ENCODE data around the gene DDX52.

The DDX52 gene

GRCh38 chr17:37574427-37574826 lies 68.8 kb downstream of the DDX52 start:
- DNase-seq: no peak

DNA sequence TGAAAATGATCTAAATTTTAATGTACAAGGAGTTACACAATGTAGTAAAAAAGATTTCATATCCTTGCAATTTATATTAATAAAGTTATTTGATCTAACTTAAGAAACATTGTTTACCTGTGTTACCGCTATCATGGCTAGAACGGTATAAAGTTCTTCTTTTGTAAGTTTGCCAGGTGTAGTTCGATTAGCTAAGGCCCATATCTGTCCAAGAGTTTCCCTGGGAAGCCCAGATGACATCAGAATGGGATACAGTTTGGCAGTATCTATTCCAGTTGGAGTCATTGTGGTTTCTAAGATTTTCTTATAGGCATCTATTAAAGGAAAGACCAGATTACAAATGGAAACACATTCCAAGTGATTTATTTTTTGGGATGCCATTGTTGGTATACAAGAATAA lies 71.6 kb downstream of the DDX52 start:
- no peak for DNase-seq

- peak; percentile 10 to 11 for DNase-seq
These were observed 72.6 kb downstream of the DDX52 start for GRCh38 chr17:37570527-37571093.

GRCh38 chr17:37568350-37569053 lies 74.7 kb downstream of the DDX52 start:
- DNase-seq: no peak

DNA sequence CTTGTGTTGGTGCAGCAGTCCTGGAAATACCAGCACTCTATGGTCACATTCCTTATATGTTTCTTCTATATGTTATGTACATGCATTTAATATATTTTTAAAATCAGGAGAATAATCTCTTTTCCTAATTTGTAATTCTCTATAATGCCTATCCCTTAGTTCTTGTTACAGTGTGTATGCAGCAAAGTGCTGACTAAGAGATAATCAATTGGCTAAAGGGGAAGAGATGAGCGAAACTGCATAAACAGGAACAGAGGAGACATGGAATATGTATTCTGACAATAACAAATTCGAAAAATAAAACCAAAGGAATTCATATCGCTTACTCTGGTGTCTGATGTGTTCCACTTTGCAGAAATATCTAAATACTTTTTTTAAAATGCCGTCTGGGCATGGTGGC lies 75.7 kb downstream of the DDX52 start:
- no peak for DNase-seq

GRCh38 chr17:37567137-37567536 lies 76.1 kb downstream of the DDX52 start:
- no peak for DNase-seq

DNA sequence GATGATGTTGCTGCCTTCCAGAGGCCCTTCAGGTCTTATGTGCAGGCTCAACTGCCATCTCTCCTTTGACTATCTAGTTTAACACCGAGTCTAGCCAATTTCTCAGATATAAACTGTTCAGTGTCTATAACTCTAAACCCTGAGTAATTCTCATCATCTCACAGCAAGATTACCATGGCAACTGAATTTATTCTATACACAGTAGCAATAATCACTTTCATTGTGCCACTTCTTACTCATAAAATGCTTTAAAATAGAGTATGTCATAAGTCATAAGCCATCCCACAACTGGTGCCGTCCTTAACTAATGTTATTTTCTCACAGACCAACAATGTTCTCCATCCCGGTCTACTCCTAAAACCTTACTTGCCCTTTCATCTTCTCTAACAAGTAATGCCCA lies 79.0 kb downstream of the DDX52 start:
- no peak for DNase-seq

- DNase-seq: no peak
These were observed 81.1 kb downstream of the DDX52 start for GRCh38 chr17:37562016-37562745.
